Upper lobe of left lung (tissue), 4 donors: ENCODE data around the gene HOXA1.

Experiments
- EP300 ChIP-seq, 4 donors: sonication (generic); formaldehyde crosslinking; IDR thresholded peaks; one replicate each; pipeline ENCODE4 v1.5.1; 2017; ENCODE audit warnings: antibody characterized with exemption in 4 of 4, control low read depth in 2 of 4
- POLR2A ChIP-seq, 4 donors: fragments of 450-650 bp; IDR thresholded peaks; one replicate each; pipeline ENCODE4 v1.5.1; 2016 to 2017; ENCODE audit warnings: antibody characterized with exemption in 4 of 4, mild to moderate bottlenecking in 2 of 4
- POLR2AphosphoS5 ChIP-seq, 2 donors: sonication (generic); formaldehyde crosslinking; IDR thresholded peaks; one replicate each; pipeline ENCODE4 v1.5.1; 2017; ENCODE audit warnings: antibody characterized with exemption in 2 of 2
- TF ChIP-seq, protein P1 (sequence below), 6 experiments: fragments of 450-650 bp in 4 of 6; fragments of 200-600 bp in 2 of 6; sonication (generic) in 2 of 6; IDR thresholded peaks; one replicate each; pipeline ENCODE4 v1.5.1; 2016 to 2019; ENCODE audit warnings: antibody characterized with exemption in 6 of 6

DNA sequence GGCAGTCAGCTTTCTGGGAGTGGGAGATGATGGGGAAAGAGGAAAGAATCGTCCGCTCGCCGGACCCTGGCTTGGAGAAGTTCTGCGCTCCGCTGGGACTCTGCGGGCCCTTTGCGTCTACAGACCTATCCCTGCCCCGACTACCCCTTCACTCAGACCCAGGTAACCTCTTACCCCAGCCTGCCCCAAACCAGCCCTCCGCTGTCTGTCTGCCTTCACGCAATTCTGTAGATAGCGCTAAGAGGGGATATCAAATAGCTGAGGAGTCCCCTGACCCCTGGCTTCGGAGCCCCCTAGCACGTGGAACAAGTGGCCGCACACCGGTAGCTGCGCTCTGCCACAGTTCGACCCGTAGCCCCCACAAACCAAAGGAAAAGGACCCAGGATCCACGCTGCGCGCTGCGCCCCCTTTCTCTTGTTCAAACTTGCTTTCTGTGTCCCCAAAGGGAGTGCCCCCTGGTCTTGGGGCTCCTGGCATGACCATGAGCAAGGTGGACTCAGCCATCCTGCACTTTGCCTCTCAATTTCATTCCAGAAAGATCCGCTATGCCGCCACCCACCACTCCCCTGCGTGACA lies 27.8 kb upstream of the HOXA1 start:
- TF ChIP-seq, protein P1, sequence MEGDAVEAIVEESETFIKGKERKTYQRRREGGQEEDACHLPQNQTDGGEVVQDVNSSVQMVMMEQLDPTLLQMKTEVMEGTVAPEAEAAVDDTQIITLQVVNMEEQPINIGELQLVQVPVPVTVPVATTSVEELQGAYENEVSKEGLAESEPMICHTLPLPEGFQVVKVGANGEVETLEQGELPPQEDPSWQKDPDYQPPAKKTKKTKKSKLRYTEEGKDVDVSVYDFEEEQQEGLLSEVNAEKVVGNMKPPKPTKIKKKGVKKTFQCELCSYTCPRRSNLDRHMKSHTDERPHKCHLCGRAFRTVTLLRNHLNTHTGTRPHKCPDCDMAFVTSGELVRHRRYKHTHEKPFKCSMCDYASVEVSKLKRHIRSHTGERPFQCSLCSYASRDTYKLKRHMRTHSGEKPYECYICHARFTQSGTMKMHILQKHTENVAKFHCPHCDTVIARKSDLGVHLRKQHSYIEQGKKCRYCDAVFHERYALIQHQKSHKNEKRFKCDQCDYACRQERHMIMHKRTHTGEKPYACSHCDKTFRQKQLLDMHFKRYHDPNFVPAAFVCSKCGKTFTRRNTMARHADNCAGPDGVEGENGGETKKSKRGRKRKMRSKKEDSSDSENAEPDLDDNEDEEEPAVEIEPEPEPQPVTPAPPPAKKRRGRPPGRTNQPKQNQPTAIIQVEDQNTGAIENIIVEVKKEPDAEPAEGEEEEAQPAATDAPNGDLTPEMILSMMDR (IDR thresholded peaks at IDR 0.05): no peak
- TF ChIP-seq POLR2AphosphoS5 (IDR thresholded peaks at IDR 0.05): no peak
- TF ChIP-seq POLR2A (IDR thresholded peaks at IDR 0.05): no peak
- no peak for TF ChIP-seq EP300 (IDR thresholded peaks at IDR 0.05)
